C4-2B (cell line): ENCODE data around the gene SRSF2.

ENCODE experiments used
- ZFX ChIP-seq: fragments of 450-650 bp; IDR thresholded peaks from 2 replicates; pipeline ENCODE4 v1.6.1; 2017
- TF ChIP-seq, protein P1 (sequence below): fragments of 450-650 bp; conservative IDR thresholded peaks from 2 replicates; pipeline ENCODE4 v1.5.1; 2017; ENCODE audit warnings: mild to moderate bottlenecking

DNA sequence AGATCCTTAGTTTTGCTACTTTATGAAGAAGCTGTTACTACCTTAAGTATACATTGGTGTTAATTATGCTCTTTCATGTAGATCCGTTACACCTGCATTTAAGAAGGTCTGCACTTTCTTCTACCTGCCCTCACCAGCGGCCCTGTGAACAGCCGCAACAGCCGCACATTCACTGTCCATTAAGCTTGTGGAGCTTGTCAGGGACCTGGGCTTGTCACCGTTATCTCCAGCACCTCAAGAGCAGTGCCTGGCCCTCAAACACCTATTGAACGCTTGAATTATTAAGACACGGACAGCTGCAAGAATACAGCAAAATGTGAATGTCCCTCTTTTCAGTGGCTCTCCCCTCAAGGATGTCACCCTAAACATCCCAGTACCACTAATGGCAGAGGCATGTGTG is 23.4 kb downstream of the SRSF2 start:
- TF ChIP-seq, protein P1, sequence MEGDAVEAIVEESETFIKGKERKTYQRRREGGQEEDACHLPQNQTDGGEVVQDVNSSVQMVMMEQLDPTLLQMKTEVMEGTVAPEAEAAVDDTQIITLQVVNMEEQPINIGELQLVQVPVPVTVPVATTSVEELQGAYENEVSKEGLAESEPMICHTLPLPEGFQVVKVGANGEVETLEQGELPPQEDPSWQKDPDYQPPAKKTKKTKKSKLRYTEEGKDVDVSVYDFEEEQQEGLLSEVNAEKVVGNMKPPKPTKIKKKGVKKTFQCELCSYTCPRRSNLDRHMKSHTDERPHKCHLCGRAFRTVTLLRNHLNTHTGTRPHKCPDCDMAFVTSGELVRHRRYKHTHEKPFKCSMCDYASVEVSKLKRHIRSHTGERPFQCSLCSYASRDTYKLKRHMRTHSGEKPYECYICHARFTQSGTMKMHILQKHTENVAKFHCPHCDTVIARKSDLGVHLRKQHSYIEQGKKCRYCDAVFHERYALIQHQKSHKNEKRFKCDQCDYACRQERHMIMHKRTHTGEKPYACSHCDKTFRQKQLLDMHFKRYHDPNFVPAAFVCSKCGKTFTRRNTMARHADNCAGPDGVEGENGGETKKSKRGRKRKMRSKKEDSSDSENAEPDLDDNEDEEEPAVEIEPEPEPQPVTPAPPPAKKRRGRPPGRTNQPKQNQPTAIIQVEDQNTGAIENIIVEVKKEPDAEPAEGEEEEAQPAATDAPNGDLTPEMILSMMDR = no peak
- TF ChIP-seq ZFX = no peak
